NB4 (cell line): ENCODE measurements around the gene BMPR1A.

Source experiments
- CTCF ChIP-seq: IDR thresholded peaks from one replicate; pipeline ENCODE4 v1.5.1; 2012; ENCODE audit warnings: low read depth, low read length
- MAX ChIP-seq: IDR thresholded peaks from 2 replicates; pipeline ENCODE4 v1.6.1; 2011; ENCODE audit warnings: low read depth, low read length
- POLR2A ChIP-seq: IDR thresholded peaks from 2 replicates; pipeline ENCODE4 v1.6.1; 2011; ENCODE audit warnings: mild to moderate bottlenecking; ENCODE audit not compliant: insufficient read length; ENCODE audit errors: extremely low read depth

GRCh38 chr10:86868353-86868752 lies 111.9 kb downstream of the BMPR1A start:
- TF ChIP-seq CTCF, result no peak
- TF ChIP-seq POLR2A, result no peak
- TF ChIP-seq MAX, result no peak
